A549 (cell line): ENCODE results near the gene TSHZ2. TPM values are rescaled to one million over a fixed set of nuclear protein-coding genes. Genes with fewer than 3 reads are reported as not detected.

ENCODE experiments used
- ATAC-seq, 2 experiments: fragments of 200-7000 bp in 1 of 2; fragments of >200 bp in 1 of 2; cut with Nextera tagmentation in 1 of 2; cut with Tn5 transposase in 1 of 2; 3 replicates each; pipeline versions ENCODE4 v1.8.0 to v1.9.1; 2018 to 2020; ENCODE audit warnings: mild to moderate bottlenecking in 1 of 2, moderate library complexity in 1 of 2
- CTCF ChIA-PET: fragments of 300-600 bp; sonication (Branson Sonifier 250); formaldehyde crosslinking; extraction: SDS; loops from one replicate; lab custom pipeline; 2021; ENCODE audit warnings: antibody characterized with exemption, inconsistent platforms; lab: Yijun Ruan, JAX
- POLR2A ChIA-PET: fragments of 350-600 bp; formaldehyde crosslinking; extraction: SDS; loops from one replicate; lab custom pipeline; 2021; ENCODE audit warnings: antibody characterized with exemption, inconsistent platforms; lab: Yijun Ruan, JAX
- DNase-seq, 2 experiments: peaks; one replicate each; pipeline versions ENCODE4 v3.0.0 to v3.0.0-alpha.2; 2011 to 2016; ENCODE audit warnings: low read depth in 1 of 2, low spot score in 1 of 2
- FAIRE-seq: peaks from 2 replicates; lab custom pipeline; 2011; peaks lifted over from hg19 to GRCh38; lab: Jason Lieb, UNC
- H3K27ac ChIP-seq, 2 experiments: fragments of >200 bp; sonication (Bioruptor Twin); formaldehyde crosslinking; 3 replicates each; pipeline ENCODE4 v1.5.1; 2016 to 2017
- H3K4me1 ChIP-seq: fragments of >200 bp; sonication (Bioruptor Twin); formaldehyde crosslinking; 3 replicates; pipeline ENCODE4 v1.6.1; 2016
- H3K4me2 ChIP-seq: fragments of >200 bp; sonication (Bioruptor Twin); formaldehyde crosslinking; 3 replicates; pipeline ENCODE4 v1.6.1; 2016
- H3K4me3 ChIP-seq: fragments of >200 bp; sonication (Bioruptor Twin); formaldehyde crosslinking; 3 replicates; pipeline ENCODE4 v1.5.1; 2016
- H3K9me3 ChIP-seq: fragments of >200 bp; sonication (Bioruptor Twin); formaldehyde crosslinking; 3 replicates; pipeline ENCODE4 v1.6.1; 2016
- BCL3 ChIP-seq: fragments of >200 bp; sonication (Bioruptor Twin); formaldehyde crosslinking; IDR thresholded peaks from 3 replicates; pipeline ENCODE4 v1.6.1; 2016
- CBX2 ChIP-seq: fragments of 200-600 bp; sonication (generic); IDR thresholded peaks from 2 replicates; pipeline ENCODE4 v1.6.1; 2016; ENCODE audit warnings: low read depth, mild to moderate bottlenecking, borderline replicate concordance
- CBX8 ChIP-seq: fragments of 200-600 bp; sonication (generic); IDR thresholded peaks from 2 replicates; pipeline ENCODE4 v1.6.1; 2016
- CEBPB ChIP-seq, 2 experiments: fragments of >200 bp in 1 of 2; sonication (Bioruptor Twin) in 1 of 2; formaldehyde crosslinking in 1 of 2; IDR thresholded peaks; 2 replicates each; pipeline ENCODE4 v1.6.1; 2012 to 2016
- CHD2 ChIP-seq: fragments of 150-350 bp; IDR thresholded peaks from 2 replicates; pipeline ENCODE4 v1.6.1; 2014; ENCODE audit warnings: low read length; ENCODE audit not compliant: partially characterized antibody
- CTCF ChIP-seq: fragments of >200 bp; sonication (Bioruptor Twin); formaldehyde crosslinking; IDR thresholded peaks from 3 replicates; pipeline ENCODE4 v1.5.1; 2016
- E2F6 ChIP-seq: IDR thresholded peaks from 2 replicates; pipeline ENCODE4 v1.6.1; 2012; ENCODE audit warnings: low read depth, borderline replicate concordance
- EHMT2 ChIP-seq: fragments of 200-600 bp; sonication (generic); IDR thresholded peaks from 2 replicates; pipeline ENCODE4 v1.6.1; 2016; ENCODE audit warnings: antibody characterized with exemption, low read depth, mild to moderate bottlenecking, moderate library complexity
- ELK1 ChIP-seq: fragments of 150-350 bp; IDR thresholded peaks from 2 replicates; pipeline ENCODE4 v1.6.1; 2014; ENCODE audit warnings: low read depth, mild to moderate bottlenecking, low read length
- EP300 ChIP-seq, 2 experiments: fragments of >200 bp; sonication (Bioruptor Twin); formaldehyde crosslinking; IDR thresholded peaks; 2 replicates in 1 of 2; 3 replicates in 1 of 2; pipeline ENCODE4 v1.6.1; 2016 to 2017
- ESRRA ChIP-seq: fragments of 150-350 bp; IDR thresholded peaks from 2 replicates; pipeline ENCODE4 v1.6.1; 2014; ENCODE audit warnings: mild to moderate bottlenecking, low read length, borderline replicate concordance
- FOXS1 ChIP-seq: fragments of 250-450 bp; sonication (Bioruptor Pico); IDR thresholded peaks from 2 replicates; pipeline ENCODE4 v1.5.0; 2020; ENCODE audit warnings: mild to moderate bottlenecking, moderate library complexity
- GATA3 ChIP-seq: IDR thresholded peaks from 2 replicates; pipeline ENCODE4 v1.6.1; 2012; ENCODE audit warnings: borderline replicate concordance
- HDAC2 ChIP-seq: fragments of 200-600 bp; sonication (generic); IDR thresholded peaks from 2 replicates; pipeline ENCODE4 v1.6.1; 2016
- HEYL ChIP-seq: fragments of 250-450 bp; sonication (Bioruptor Pico); IDR thresholded peaks from 2 replicates; pipeline ENCODE4 v1.8.0; 2021; ENCODE audit warnings: mild to moderate bottlenecking, moderate library complexity
- HMGXB4 ChIP-seq: fragments of 250-450 bp; sonication (Bioruptor Pico); IDR thresholded peaks from 2 replicates; pipeline ENCODE4 v1.5.0; 2021; ENCODE audit warnings: mild to moderate bottlenecking, moderate library complexity, borderline replicate concordance
- HOXB13 ChIP-seq: fragments of 250-450 bp; sonication (Bioruptor Pico); IDR thresholded peaks from 2 replicates; pipeline ENCODE4 v1.5.0; 2020; ENCODE audit warnings: low read depth, mild to moderate bottlenecking, moderate library complexity
- HOXB5 ChIP-seq: fragments of 250-450 bp; sonication (Bioruptor Pico); IDR thresholded peaks from 2 replicates; pipeline ENCODE4 v1.5.0; 2020; ENCODE audit warnings: mild to moderate bottlenecking, moderate library complexity
- KDM5A ChIP-seq: fragments of 200-600 bp; sonication (generic); IDR thresholded peaks from 2 replicates; pipeline ENCODE4 v1.6.1; 2016; ENCODE audit warnings: antibody characterized with exemption, mild to moderate bottlenecking
- PBX3 ChIP-seq: IDR thresholded peaks from 2 replicates; pipeline ENCODE4 v1.6.1; 2012
- POLR2A ChIP-seq: IDR thresholded peaks from 2 replicates; pipeline ENCODE4 v1.6.1; 2012; ENCODE audit warnings: mild to moderate bottlenecking, low read length
- RARB ChIP-seq: fragments of 250-450 bp; sonication (Bioruptor Pico); IDR thresholded peaks from 2 replicates; pipeline ENCODE4 v1.8.0; 2021; ENCODE audit warnings: mild to moderate bottlenecking, moderate library complexity
- RCOR1 ChIP-seq: fragments of 150-350 bp; IDR thresholded peaks from 2 replicates; pipeline ENCODE4 v1.6.1; 2014; ENCODE audit warnings: antibody characterized with exemption, low read length, low read depth
- SMC3 ChIP-seq: fragments of >200 bp; sonication (Bioruptor Twin); formaldehyde crosslinking; IDR thresholded peaks from 3 replicates; pipeline ENCODE4 v1.6.1; 2018; ENCODE audit warnings: inconsistent platforms
- TP53 ChIP-seq: fragments of 250-450 bp; sonication (Bioruptor Pico); IDR thresholded peaks from 2 replicates; pipeline ENCODE4 v1.5.0; 2021; ENCODE audit warnings: mild to moderate bottlenecking, moderate library complexity
- ZFP36 ChIP-seq: fragments of 450-650 bp; IDR thresholded peaks from 2 replicates; pipeline ENCODE4 v1.6.1; 2014; ENCODE audit warnings: borderline replicate concordance; ENCODE audit not compliant: partially characterized antibody
- WGBS: methylation state at CpG from one replicate; pipeline ENCODE4 v1.1.6; 2017; ENCODE audit errors: missing lambda C conversion rate; 5-methylcytosine and 5-hydroxymethylcytosine counted together
- polyA plus RNA-seq, 4 experiments: library from polyadenylated mRNA; depleted of rRNA in 3 of 4; stranded (reverse); fragments of >200 nt; fragmentation: RNase III in 1 of 4; extraction: RNeasy Plus Mini Kit Qiagen cat#74134 plus additional on column Dnase treatment in 1 of 4; gene quantifications; 2 replicates in 3 of 4; 3 replicates in 1 of 4; pipeline ENCODE4 v1.2.3, GENCODE V29; 2011 to 2017

The TSHZ2 gene
- polyA plus RNA-seq, 2 of the 4 experiments (the other 2 are of a cell fraction) = not detected

GRCh38 chr20:53390770-53391169 lies 418.6 kb downstream of the TSHZ2 start:
- FAIRE-seq = no peak

GRCh38 chr20:53394433-53394832 lies 422.3 kb downstream of the TSHZ2 start:
- Histone ChIP-seq H3K4me1 (no peaks in the 10 kb centered on the region), H3K9me3 (no peaks in the 10 kb centered on the region), H3K27ac (no peak overlapping the region), H3K4me3 (no peak overlapping the region), H3K4me2 (no peak overlapping the region)
- POLR2A ChIA-PET = interaction anchor here (0.6 kb wide), 1 partner anchor 581 kb away, joined by 5 read pairs; no protein-coding TSS in a partner anchor
- no peak for DNase-seq
- CTCF ChIA-PET = no interaction called here
- FAIRE-seq = no peak
- no peak for TF ChIP-seq KDM5A
- ATAC-seq = no peak

More at GRCh38 chr20:53390770-53391169, 418.6 kb downstream of the TSHZ2 start:
- ATAC-seq = no peak
- H3K4me2 ChIP-seq = no peak overlapping the region
- no peak overlapping the region for H3K27ac ChIP-seq
- no peak overlapping the region for H3K4me3 ChIP-seq
- POLR2A ChIA-PET = no interaction called here
- CTCF ChIA-PET = no interaction called here
- no peaks in the 10 kb centered on the region for H3K4me1 ChIP-seq
- no peak for TF ChIP-seq PBX3
- no peak for TF ChIP-seq HOXB5 (CRISPR knock-in tag)
- TF ChIP-seq CBX8 = no peak
- TF ChIP-seq BCL3 = no peak
- no peak for TF ChIP-seq CBX2
- no peak for TF ChIP-seq HEYL (CRISPR knock-in tag)
- TF ChIP-seq EHMT2 = no peak
- TF ChIP-seq TP53 (CRISPR knock-in tag) = no peak
- no peak for TF ChIP-seq POLR2A
- TF ChIP-seq ZFP36 = no peak
- TF ChIP-seq CEBPB (IDR thresholded peaks at IDR 0.05) = no peak
- no peak for DNase-seq
- H3K9me3 ChIP-seq = no peaks in the 10 kb centered on the region
- 35% methylated on average over 2 of the region's 2 CpGs for WGBS

GRCh38 chr20:53395188-53395923 lies 423.2 kb downstream of the TSHZ2 start:
- Histone ChIP-seq H3K4me2 (no peak overlapping the region), H3K9me3 (no peaks in the 10 kb centered on the region), H3K4me1 (no peaks in the 10 kb centered on the region), H3K27ac (no peak overlapping the region), H3K4me3 (no peak overlapping the region)
- ChIA-PET POLR2A (interaction anchor here (0.6 kb wide), 1 partner anchor 580 kb away, joined by 5 read pairs; no protein-coding TSS in a partner anchor), CTCF (no interaction called here)
- no peak for FAIRE-seq
- no peak for DNase-seq
- ATAC-seq = no peak
- 41% methylated on average over 5 of the region's 5 CpGs for WGBS
- TF ChIP-seq RARB (CRISPR knock-in tag) (no peak), ESRRA (no peak), SMC3 (no peak), HOXB13 (CRISPR knock-in tag) (no peak), E2F6 (no peak), HMGXB4 (CRISPR knock-in tag) (no peak), FOXS1 (CRISPR knock-in tag) (no peak), ELK1 (no peak), EP300 (IDR thresholded peaks at IDR 0.05) (no peak), HDAC2 (no peak), CTCF (no peak), RCOR1 (no peak), GATA3 (no peak), CHD2 (no peak)
